ENCODE measurements around the gene MRM2. TPM values are rescaled to one million over a fixed set of nuclear protein-coding genes. Genes with fewer than 3 reads are reported as not detected.

The MRM2 gene
- total RNA-seq, 1 donor, result 19.0 TPM

DNA sequence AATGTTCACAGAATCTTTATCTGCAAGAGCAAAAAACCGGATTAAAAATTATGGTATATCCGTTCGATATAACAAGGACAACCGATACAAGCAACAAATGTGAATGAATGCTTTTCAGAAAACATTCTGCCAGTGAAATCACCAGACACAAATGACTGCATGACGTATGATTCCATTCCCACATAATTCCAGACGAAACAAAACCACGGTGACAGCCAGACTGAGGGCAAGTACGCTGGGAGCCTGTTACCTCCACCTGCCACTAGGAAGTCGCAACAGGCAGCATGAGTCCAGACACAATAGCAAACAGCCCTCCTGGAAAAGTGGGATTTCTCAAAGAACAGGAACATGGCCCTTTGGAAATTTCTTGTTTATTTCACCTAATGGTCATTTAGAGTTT is 51.0 kb downstream of the MRM2 start:
- DNase-seq (ENCODE audit: low read depth), result no peak

DNA sequence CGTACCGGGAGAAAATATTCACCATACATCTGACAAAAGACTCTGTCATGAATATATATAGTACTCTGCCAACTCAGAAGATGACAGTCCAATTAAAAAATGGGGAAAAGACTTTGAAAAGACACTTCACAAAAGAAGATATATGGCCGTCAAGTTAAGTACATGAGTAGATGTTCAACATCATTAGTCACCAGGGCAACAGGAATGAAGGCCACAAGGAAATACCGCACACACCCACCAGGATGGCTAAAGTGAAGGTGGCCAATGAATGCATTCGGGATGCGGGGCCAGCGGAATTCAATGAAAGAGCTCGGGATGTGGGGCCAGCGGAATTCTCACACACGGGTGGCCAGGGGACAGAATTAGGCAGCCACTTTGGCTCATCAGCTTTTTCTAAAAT is 51.5 kb downstream of the MRM2 start:
- no peak overlapping the region for H3K4me3 ChIP-seq (ENCODE audit: low read depth, low read length)
- TF ChIP-seq CTCF (IDR thresholded peaks at IDR 0.05; ENCODE audit: insufficient read depth, low read depth, low read length), result no peak
- no peak for DNase-seq (ENCODE audit: low read depth)

More for the DNA sequence above, 51.0 kb downstream of the MRM2 start:
- TF ChIP-seq CTCF (IDR thresholded peaks at IDR 0.05; ENCODE audit: insufficient read depth, low read depth, low read length), result no peak
- H3K4me3 ChIP-seq (ENCODE audit: low read depth, low read length), result no peak overlapping the region

DNA sequence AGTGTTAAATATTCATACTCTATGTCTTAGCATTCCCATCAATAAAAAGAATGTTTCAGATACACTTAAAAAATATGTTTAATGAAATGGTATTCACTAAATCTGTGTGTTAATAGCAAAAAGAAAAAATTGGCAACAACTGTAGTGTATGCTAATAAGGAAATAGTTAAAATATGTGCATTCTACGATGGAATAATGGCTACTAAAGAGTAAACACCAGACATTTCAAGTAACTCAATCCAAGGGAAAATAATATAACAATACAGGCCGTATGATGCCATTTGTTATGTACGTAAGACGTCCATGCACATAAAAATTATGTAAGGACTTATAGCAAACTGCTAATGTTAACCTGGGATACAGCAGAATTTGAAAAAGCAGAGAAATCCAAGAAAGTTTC is 55.8 kb downstream of the MRM2 start:
- no peak for TF ChIP-seq CTCF (IDR thresholded peaks at IDR 0.05; ENCODE audit: insufficient read depth, low read depth, low read length)
- H3K4me3 ChIP-seq (ENCODE audit: low read depth, low read length), result no peak overlapping the region
- no peak for DNase-seq (ENCODE audit: low read depth)

- DNase-seq (ENCODE audit: low read depth), result no peak
- no peak overlapping the region for H3K4me3 ChIP-seq (ENCODE audit: low read depth, low read length)
- no peak for TF ChIP-seq CTCF (IDR thresholded peaks at IDR 0.05; ENCODE audit: insufficient read depth, low read depth, low read length)
These were observed 56.3 kb downstream of the MRM2 start for GRCh38 chr7:2185715-2186114.

Other genes starting within 250 kb of the MRM2 start
- gene MAD1L1, start 9.3 kb downstream of the MRM2 start, total RNA-seq, result 43.6 and 67.6 TPM in 2 replicates
- gene NUDT1, start within 50 bp of the MRM2 start, total RNA-seq, result 13.4 and 30.3 TPM in 2 replicates
- 17.7 and 21.3 TPM in 2 replicates for gene SNX8, start 72.2 kb upstream of the MRM2 start, total RNA-seq
- gene EIF3B, start 112.6 kb upstream of the MRM2 start, total RNA-seq, result 189 and 210 TPM in 2 replicates
- 2.6 and 3.5 TPM in 2 replicates for gene CHST12, start 161.4 kb upstream of the MRM2 start, total RNA-seq
- gene GRIFIN, start 234.2 kb upstream of the MRM2 start, total RNA-seq, result not detected in 2 replicates